Esophagus (tissue), 2 donors: ENCODE data around the gene ASAP3. TPM values are rescaled to one million over a fixed set of nuclear protein-coding genes. Genes with fewer than 3 reads are reported as not detected.

Experiments used
- H3K27ac ChIP-seq, 2 donors: one replicate each; pipeline ENCODE4 v1.5.1; 2013; ENCODE audit warnings: low read depth in 2 of 2, mild to moderate bottlenecking in 2 of 2, inconsistent platforms in 1 of 2, low read length in 1 of 2, moderate library complexity in 1 of 2
- H3K27me3 ChIP-seq, 2 donors: one replicate each; pipeline ENCODE4 v1.6.1; 2013; ENCODE audit warnings: low read length in 2 of 2, control low read depth in 1 of 2, mild to moderate bottlenecking in 1 of 2; ENCODE audit not compliant: insufficient read depth in 2 of 2, control insufficient read depth in 1 of 2
- H3K36me3 ChIP-seq, 2 donors: one replicate each; pipeline ENCODE4 v1.6.1; 2013; ENCODE audit warnings: low read length in 1 of 2; ENCODE audit not compliant: control insufficient read depth in 2 of 2, insufficient read depth in 2 of 2
- H3K4me1 ChIP-seq, 2 donors: one replicate each; pipeline ENCODE4 v1.6.1; 2013; ENCODE audit warnings: low read length in 1 of 2; ENCODE audit not compliant: control insufficient read depth in 2 of 2, insufficient read depth in 2 of 2
- H3K4me3 ChIP-seq, 2 donors: one replicate each; pipeline ENCODE4 v1.5.1; 2013; ENCODE audit warnings: low read length in 2 of 2, mild to moderate bottlenecking in 2 of 2, low read depth in 1 of 2, moderate library complexity in 1 of 2
- H3K9me3 ChIP-seq, 2 donors: one replicate each; pipeline ENCODE4 v1.6.1; 2013; ENCODE audit warnings: mild to moderate bottlenecking in 2 of 2, low read depth in 1 of 2, low read length in 1 of 2, moderate library complexity in 1 of 2; ENCODE audit not compliant: control insufficient read depth in 2 of 2, insufficient read depth in 1 of 2
- WGBS, 2 donors: extraction: QIAGEN DNeasy Blood & Tissue Kit; methylation state at CpG; one replicate each; pipeline ENCODE4 v1.1.7; 2013; 5-methylcytosine and 5-hydroxymethylcytosine counted together
- polyA plus RNA-seq, 2 donors: library from polyadenylated mRNA; stranded (reverse); fragments of 200-250 nt; gene quantifications; one replicate each; pipeline ENCODE4 v1.2.3, GENCODE V29; 2013
- donor health status: healthy with polysubstance abuse.
- donor health status: Bipolar disorder and iron deficiency.

ASAP3 gene
- polyA plus RNA-seq, 2 donors = 32.0 to 32.8 TPM

- no peak overlapping the region for H3K27ac ChIP-seq
- no peaks in the 10 kb centered on the region for H3K9me3 ChIP-seq
- H3K4me1 ChIP-seq = peaks cover 0 to 3% of the 10 kb centered on the region in 2 donors
- 80 to 91% methylated on average over 2 of the region's 2 CpGs for WGBS, 2 donors
- peaks cover 0 to 3% of the 10 kb centered on the region in 2 donors for H3K36me3 ChIP-seq
- no peaks in the 10 kb centered on the region for H3K27me3 ChIP-seq
- no peak overlapping the region for H3K4me3 ChIP-seq
Measured at GRCh38 chr1:23396380-23396779, 87.6 kb downstream of the ASAP3 start.

DNA sequence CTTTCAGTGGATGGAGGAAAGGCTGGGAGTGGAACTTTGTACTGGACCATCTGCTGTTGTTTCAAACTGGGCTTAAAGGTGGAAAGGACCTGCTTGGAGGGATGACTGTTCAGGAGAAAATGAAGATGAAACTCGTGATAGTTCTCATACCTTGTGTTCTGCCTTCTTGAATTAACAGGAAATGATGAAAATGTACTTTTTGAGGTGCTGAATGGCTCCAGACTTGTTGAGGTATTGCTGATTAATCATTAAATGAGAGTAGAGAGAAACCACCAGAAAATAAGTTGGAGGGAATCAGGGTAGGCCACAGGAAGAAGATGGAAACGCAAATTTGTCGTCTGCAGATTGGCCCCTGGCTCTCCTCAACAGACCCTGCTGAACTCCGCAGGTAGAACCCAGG is 88.1 kb downstream of the ASAP3 start:
- Histone ChIP-seq H3K9me3 (no peaks in the 10 kb centered on the region), H3K27me3 (no peaks in the 10 kb centered on the region), H3K36me3 (peaks cover 0 to 3% of the 10 kb centered on the region in 2 donors), H3K27ac (no peak overlapping the region), H3K4me1 (peaks cover 0 to 3% of the 10 kb centered on the region in 2 donors), H3K4me3 (no peak overlapping the region)
- 86 to 90% methylated on average over 4 of the region's 4 CpGs for WGBS, 2 donors

GRCh38 chr1:23395154-23395724 is 88.7 kb downstream of the ASAP3 start:
- Histone ChIP-seq H3K4me3 (no peak overlapping the region), H3K4me1 (peaks cover 0 to 3% of the 10 kb centered on the region in 2 donors), H3K9me3 (no peaks in the 10 kb centered on the region), H3K27me3 (no peaks in the 10 kb centered on the region), H3K27ac (peak overlapping the region in 1 of 2 donors; percentile 56), H3K36me3 (peaks cover 0 to 3% of the 10 kb centered on the region in 2 donors)
- WGBS, 2 donors = 61 to 67% methylated on average over 8 of the region's 8 CpGs

DNA sequence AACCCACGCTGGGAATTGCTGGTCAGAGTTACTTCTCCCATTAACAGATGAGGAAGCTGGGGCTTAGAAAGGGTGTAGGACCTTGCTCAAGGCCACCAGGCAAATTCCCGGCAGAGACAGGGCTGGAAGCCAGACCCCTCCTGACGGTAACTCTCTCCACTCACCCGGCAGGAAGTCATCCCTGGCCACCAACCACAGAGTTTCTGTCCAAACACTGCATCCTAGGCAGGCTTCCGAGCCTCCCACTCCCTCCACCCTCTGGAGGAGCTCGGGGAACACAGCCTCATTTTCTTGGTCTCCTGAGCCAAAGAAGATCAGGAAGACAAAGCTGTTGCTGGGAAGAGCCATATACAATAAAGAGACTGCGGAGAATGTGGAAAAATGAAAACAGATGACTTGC is 89.3 kb downstream of the ASAP3 start:
- Histone ChIP-seq H3K4me3 (no peak overlapping the region), H3K9me3 (no peaks in the 10 kb centered on the region), H3K27me3 (no peaks in the 10 kb centered on the region), H3K36me3 (peaks cover 0 to 3% of the 10 kb centered on the region in 2 donors), H3K4me1 (peaks cover 0 to 3% of the 10 kb centered on the region in 2 donors), H3K27ac (peak overlapping the region; percentile 57)
- 40 to 52% methylated on average over 7 of the region's 7 CpGs for WGBS, 2 donors

DNA sequence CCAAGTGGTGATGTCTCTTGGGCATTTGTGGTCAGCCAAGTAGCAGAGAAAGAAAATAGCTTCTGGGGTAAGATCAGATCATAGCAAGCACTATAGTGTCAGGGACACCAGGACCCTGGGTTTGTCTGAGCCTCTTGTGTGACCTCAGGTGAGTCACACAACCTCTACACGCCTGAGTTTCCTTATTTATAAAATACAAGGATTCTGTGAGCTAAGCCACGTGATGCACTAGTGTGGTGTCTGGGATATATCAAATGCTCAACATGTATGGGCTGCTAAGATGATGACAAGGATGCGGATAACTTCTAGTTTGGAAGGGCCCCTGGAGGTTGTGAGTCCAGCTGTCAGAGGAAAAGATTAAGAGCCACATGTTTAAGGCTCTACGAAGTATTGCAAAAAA is 89.8 kb downstream of the ASAP3 start:
- Histone ChIP-seq H3K9me3 (no peaks in the 10 kb centered on the region), H3K4me1 (peaks cover 0 to 3% of the 10 kb centered on the region in 2 donors), H3K27me3 (no peaks in the 10 kb centered on the region), H3K36me3 (peaks cover 0 to 3% of the 10 kb centered on the region in 2 donors), H3K27ac (peak overlapping the region; percentile 57 to 65), H3K4me3 (no peak overlapping the region)
- WGBS, 2 donors = 61 to 62% methylated on average over 4 of the region's 4 CpGs

DNA sequence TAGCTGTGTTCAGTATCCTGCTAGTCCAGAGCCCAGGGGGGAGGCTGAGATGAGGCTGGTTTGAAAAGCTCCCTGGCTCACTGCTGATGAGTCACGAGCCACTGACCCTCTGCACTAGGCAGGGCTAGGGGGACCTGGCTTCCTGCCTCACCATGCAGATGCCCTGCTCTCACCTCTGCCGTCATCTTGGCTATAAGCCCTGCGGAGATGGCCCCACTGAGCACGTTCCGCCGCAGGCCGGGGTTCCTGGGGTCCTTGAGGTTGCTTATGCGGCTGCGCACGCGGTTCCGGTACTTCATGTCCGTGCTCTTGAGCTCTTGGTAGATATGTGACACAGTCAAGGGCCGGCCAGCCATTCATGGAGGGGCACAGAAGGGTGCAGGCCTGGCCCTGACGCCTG is 90.3 kb downstream of the ASAP3 start:
- Histone ChIP-seq H3K9me3 (no peaks in the 10 kb centered on the region), H3K4me3 (no peak overlapping the region), H3K27ac (peak overlapping the region; percentile 13 to 65), H3K27me3 (no peaks in the 10 kb centered on the region), H3K4me1 (peaks cover 0 to 3% of the 10 kb centered on the region in 2 donors), H3K36me3 (peaks cover 0 to 3% of the 10 kb centered on the region in 2 donors)
- WGBS, 2 donors = 84 to 86% methylated on average over 15 of the region's 15 CpGs

GRCh38 chr1:23392125-23392855 is 91.7 kb downstream of the ASAP3 start:
- no peak overlapping the region for H3K27ac ChIP-seq
- H3K36me3 ChIP-seq = peaks cover 0 to 3% of the 10 kb centered on the region in 2 donors
- no peaks in the 10 kb centered on the region for H3K9me3 ChIP-seq
- WGBS, 2 donors = 80 to 84% methylated on average over 2 of the region's 2 CpGs
- peaks cover 0 to 3% of the 10 kb centered on the region in 2 donors for H3K4me1 ChIP-seq
- H3K27me3 ChIP-seq = no peaks in the 10 kb centered on the region
- H3K4me3 ChIP-seq = no peak overlapping the region

DNA sequence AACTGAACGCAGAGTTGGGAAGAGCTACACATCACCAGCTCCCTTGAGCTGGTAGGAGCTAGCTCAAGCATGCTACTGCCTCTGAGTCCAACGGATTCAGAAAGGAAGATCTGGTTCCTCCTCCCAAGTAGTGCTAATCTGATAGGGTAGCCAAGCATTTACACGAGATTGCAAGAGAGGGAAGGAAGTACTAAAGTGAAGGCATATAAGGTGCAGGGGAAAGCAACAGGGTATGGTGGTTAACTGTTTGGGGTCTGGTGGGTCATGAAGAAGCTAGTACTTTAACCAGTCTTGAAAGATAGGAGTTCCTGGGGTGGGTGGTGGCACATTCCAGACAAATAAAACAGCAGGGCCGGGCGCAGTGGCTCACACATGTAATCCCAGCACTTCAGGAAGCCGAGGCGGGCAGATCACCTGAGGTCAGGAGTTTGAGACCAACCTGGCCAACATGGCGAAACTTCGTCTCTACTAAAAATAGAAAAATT is 94.1 kb downstream of the ASAP3 start:
- Histone ChIP-seq H3K9me3 (no peaks in the 10 kb centered on the region), H3K4me1 (peaks cover 0 to 6% of the 10 kb centered on the region in 2 donors), H3K4me3 (no peak overlapping the region), H3K27me3 (no peaks in the 10 kb centered on the region), H3K27ac (no peak overlapping the region), H3K36me3 (peaks cover 0 to 3% of the 10 kb centered on the region in 2 donors)
- 78 to 79% methylated on average over 9 of the region's 9 CpGs for WGBS, 2 donors

DNA sequence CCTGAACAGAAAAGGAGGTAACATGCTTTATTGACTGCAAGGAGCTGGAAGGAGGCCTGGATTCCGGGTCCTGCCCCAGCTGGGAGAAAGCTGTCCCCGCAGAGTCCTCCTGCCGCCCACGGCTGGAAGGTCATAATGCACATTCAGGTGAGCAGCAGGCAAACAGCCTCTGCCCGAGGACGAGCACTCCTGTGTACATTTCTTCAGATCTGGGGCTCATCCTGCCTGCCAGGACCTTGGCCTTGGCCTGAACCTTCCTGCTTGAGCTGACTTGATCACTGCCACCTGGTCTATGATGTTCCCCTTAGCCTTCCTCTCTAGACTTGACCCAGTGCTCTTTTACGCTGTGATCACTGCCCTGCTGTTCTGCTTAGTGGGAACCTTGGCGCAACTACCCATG is 96.5 kb downstream of the ASAP3 start:
- Histone ChIP-seq H3K9me3 (no peaks in the 10 kb centered on the region), H3K27me3 (no peaks in the 10 kb centered on the region), H3K4me1 (peaks cover 0 to 17% of the 10 kb centered on the region in 2 donors), H3K36me3 (peaks cover 0 to 3% of the 10 kb centered on the region in 2 donors), H3K27ac (no peak overlapping the region), H3K4me3 (no peak overlapping the region)
- 81 to 84% methylated on average over 8 of the region's 8 CpGs for WGBS, 2 donors
